SU-DHL-6 (cell line): Measurements from ENCODE around the gene RPRD1B.

Source experiments
- H2AFZ ChIP-seq: fragments of 200-600 bp; sonication (generic); 2 replicates; pipeline ENCODE4 v1.6.1; 2014; ENCODE audit warnings: low read depth, mild to moderate bottlenecking, moderate library complexity, mixed read lengths, antibody characterized with exemption, low read length; ENCODE audit not compliant: severe bottlenecking
- H3F3A ChIP-seq: fragments of 200-600 bp; shearing (Covaris generic); 2 replicates; pipeline ENCODE4 v1.6.0; 2016; ENCODE audit warnings: antibody characterized with exemption, mild to moderate bottlenecking; ENCODE audit not compliant: insufficient read depth
- H3K27ac ChIP-seq: fragments of 200-600 bp; sonication (generic); 2 replicates; pipeline ENCODE4 v1.5.1; 2016; ENCODE audit warnings: low read depth, mild to moderate bottlenecking, low read length, moderate library complexity, mixed read lengths
- H3K27me3 ChIP-seq: fragments of 200-600 bp; sonication (generic), shearing (Covaris generic); 2 replicates; pipeline ENCODE4 v1.6.0; 2014; ENCODE audit warnings: mild to moderate bottlenecking, low read length
- H3K36me3 ChIP-seq: fragments of 200-600 bp; sonication (generic); 2 replicates; pipeline ENCODE4 v1.6.1; 2014; ENCODE audit warnings: mild to moderate bottlenecking, low read length, mixed read lengths
- H3K4me2 ChIP-seq: fragments of 300-600, 200-600 bp; shearing (Covaris generic), sonication (generic); 2 replicates; pipeline ENCODE4 v1.6.0; 2014; ENCODE audit warnings: low read length, low read depth, mild to moderate bottlenecking; ENCODE audit not compliant: poor library complexity, severe bottlenecking
- H3K4me3 ChIP-seq: fragments of 200-600 bp; sonication (generic); 2 replicates; pipeline ENCODE4 v1.5.1; 2014; ENCODE audit warnings: antibody characterized with exemption, low read length, mild to moderate bottlenecking, mixed read lengths; ENCODE audit not compliant: insufficient read depth, poor library complexity, severe bottlenecking
- H3K79me2 ChIP-seq: fragments of 200-600 bp; sonication (generic); 2 replicates; pipeline ENCODE4 v1.6.1; 2014; ENCODE audit warnings: mild to moderate bottlenecking, low read length, moderate library complexity; ENCODE audit not compliant: insufficient read depth
- H3K9ac ChIP-seq: fragments of 200-600 bp; sonication (generic); 2 replicates; pipeline ENCODE4 v1.7.0; 2014; ENCODE audit warnings: mild to moderate bottlenecking, low read length
- H3K9me2 ChIP-seq: fragments of 200-600 bp; sonication (generic); replicated peaks from 2 replicates; pipeline ENCODE4 v1.6.1; 2014; ENCODE audit warnings: low read length; ENCODE audit not compliant: insufficient read depth
- H3K9me3 ChIP-seq: fragments of 200-600 bp; sonication (generic); 2 replicates; pipeline ENCODE4 v1.6.1; 2014; ENCODE audit warnings: low read length, mixed read lengths; ENCODE audit not compliant: insufficient read depth
- H4K20me1 ChIP-seq: fragments of 200-600 bp; sonication (generic); 2 replicates; pipeline ENCODE4 v1.6.1; 2014; ENCODE audit warnings: low read depth, mild to moderate bottlenecking, antibody characterized with exemption, low read length, moderate library complexity, mixed read lengths
- EZH2phosphoT487 ChIP-seq: fragments of 200-600 bp; sonication (generic), shearing (Covaris generic); conservative IDR thresholded peaks from 2 replicates; pipeline ENCODE4 v1.6.1; 2018; ENCODE audit warnings: mild to moderate bottlenecking, antibody characterized with exemption, low read length, moderate library complexity, mixed read lengths
- TF ChIP-seq, protein P1 (sequence below): fragments of 200-600 bp; sonication (generic); IDR thresholded peaks from one replicate; pipeline ENCODE4 v1.5.1; 2017; ENCODE audit warnings: antibody characterized with exemption, mild to moderate bottlenecking, low read length, moderate library complexity; ENCODE audit not compliant: insufficient read depth, poor library complexity, severe bottlenecking

The RPRD1B gene

DNA sequence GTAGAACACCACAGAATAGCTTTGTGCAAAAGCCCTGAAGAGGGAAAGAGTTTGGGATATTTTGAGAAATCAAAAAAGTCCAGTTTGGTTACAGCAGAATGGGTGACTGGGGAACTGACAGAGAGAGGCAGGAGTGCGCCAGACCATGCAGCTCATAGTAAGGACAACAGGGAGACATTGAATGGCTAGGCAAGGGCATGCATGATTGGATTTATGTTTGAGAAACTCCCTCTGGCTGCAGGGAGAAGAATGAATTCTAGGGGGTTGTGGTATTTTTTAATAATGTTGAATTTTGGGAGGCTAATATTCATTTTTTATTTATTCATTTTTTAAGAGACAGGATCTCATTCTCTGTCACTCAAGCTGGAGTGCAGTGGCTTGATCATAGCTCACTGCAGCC, 81.7 kb downstream of the RPRD1B start:
- no peak overlapping the region for H3K4me3 ChIP-seq
- H3K4me2 ChIP-seq: no peak overlapping the region
- H3K79me2 ChIP-seq: no peaks in the 10 kb centered on the region
- no peaks in the 10 kb centered on the region for H4K20me1 ChIP-seq
- no peaks in the 10 kb centered on the region for H3K9me2 ChIP-seq
- no peaks in the 10 kb centered on the region for H3K27me3 ChIP-seq
- H3K9me3 ChIP-seq: no peaks in the 10 kb centered on the region
- no peak overlapping the region for H3K27ac ChIP-seq
- TF ChIP-seq, protein P1, sequence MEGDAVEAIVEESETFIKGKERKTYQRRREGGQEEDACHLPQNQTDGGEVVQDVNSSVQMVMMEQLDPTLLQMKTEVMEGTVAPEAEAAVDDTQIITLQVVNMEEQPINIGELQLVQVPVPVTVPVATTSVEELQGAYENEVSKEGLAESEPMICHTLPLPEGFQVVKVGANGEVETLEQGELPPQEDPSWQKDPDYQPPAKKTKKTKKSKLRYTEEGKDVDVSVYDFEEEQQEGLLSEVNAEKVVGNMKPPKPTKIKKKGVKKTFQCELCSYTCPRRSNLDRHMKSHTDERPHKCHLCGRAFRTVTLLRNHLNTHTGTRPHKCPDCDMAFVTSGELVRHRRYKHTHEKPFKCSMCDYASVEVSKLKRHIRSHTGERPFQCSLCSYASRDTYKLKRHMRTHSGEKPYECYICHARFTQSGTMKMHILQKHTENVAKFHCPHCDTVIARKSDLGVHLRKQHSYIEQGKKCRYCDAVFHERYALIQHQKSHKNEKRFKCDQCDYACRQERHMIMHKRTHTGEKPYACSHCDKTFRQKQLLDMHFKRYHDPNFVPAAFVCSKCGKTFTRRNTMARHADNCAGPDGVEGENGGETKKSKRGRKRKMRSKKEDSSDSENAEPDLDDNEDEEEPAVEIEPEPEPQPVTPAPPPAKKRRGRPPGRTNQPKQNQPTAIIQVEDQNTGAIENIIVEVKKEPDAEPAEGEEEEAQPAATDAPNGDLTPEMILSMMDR: no peak
- H3K36me3 ChIP-seq: no peaks in the 10 kb centered on the region
- H2AFZ ChIP-seq: no peak overlapping the region
- H3F3A ChIP-seq: no peaks in the 10 kb centered on the region
- H3K9ac ChIP-seq: no peak overlapping the region

DNA sequence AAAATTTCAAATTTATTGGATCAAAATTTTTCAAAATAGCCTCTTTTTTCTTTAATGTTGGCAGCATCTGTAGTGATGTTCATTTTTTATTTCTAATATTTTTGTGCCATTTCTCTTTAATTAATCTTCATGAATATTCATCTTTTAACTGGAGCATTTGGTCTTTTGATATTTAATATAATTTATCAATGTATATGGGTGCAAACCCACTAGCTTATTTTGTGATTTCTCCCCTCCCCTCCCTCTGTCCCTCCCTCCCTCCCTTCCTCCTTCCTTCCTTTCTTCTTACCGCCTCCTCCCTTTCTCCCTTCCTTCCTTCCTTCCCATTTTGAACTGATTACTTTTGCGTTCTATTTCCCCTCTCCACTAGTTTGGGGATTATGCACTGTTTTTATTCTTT, 82.3 kb downstream of the RPRD1B start:
- no peak overlapping the region for H3K4me3 ChIP-seq
- H3K9me3 ChIP-seq: no peaks in the 10 kb centered on the region
- H3F3A ChIP-seq: no peaks in the 10 kb centered on the region
- no peak overlapping the region for H2AFZ ChIP-seq
- H3K9me2 ChIP-seq: no peaks in the 10 kb centered on the region
- no peak overlapping the region for H3K27ac ChIP-seq
- no peaks in the 10 kb centered on the region for H3K36me3 ChIP-seq
- no peaks in the 10 kb centered on the region for H3K27me3 ChIP-seq
- H3K4me2 ChIP-seq: no peak overlapping the region
- no peaks in the 10 kb centered on the region for H3K79me2 ChIP-seq
- no peaks in the 10 kb centered on the region for H4K20me1 ChIP-seq
- TF ChIP-seq, protein P1: no peak
- no peak for TF ChIP-seq EZH2phosphoT487
- H3K9ac ChIP-seq: no peak overlapping the region

DNA sequence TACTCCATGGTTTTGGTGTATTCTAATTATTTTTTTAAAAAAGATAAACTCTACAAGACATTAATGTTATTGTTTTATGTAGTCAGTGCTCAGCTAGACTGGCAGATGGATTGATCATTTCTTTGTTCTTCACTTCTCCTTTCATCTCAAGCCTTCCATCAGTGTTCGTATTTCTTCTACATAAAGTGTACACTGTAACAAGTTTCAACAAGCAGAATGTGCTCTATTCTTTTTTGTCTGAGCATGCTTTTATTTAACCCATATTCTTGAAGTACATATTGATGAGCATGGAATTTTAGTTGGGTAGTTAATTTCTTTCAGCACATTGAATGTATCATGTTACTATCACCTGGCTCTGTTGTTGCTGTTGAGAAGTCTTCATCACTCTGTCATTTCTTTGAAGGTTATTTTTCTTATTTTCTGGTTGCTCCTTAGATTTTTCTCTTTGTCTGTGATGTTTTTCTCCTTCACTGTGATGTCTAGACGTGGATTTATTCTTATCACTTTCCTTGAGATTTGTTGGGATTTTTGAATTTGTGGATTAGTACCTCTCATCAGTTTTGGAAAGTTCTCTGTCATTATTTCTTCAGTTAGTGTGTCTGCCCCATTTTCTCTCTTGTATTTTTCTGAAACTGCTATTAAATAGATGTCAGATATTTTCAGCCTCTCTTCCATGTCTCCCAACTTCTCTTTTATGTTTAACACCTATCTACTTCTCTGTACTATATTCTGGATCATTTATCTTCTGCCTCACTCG, 83.0 kb downstream of the RPRD1B start:
- H3K9me3 ChIP-seq: no peaks in the 10 kb centered on the region
- no peaks in the 10 kb centered on the region for H3K79me2 ChIP-seq
- TF ChIP-seq, protein P1: no peak
- TF ChIP-seq EZH2phosphoT487: no peak
- H3K9ac ChIP-seq: no peak overlapping the region
- H3K4me3 ChIP-seq: no peak overlapping the region
- H3K27ac ChIP-seq: no peak overlapping the region
- no peak overlapping the region for H2AFZ ChIP-seq
- no peaks in the 10 kb centered on the region for H3F3A ChIP-seq
- no peaks in the 10 kb centered on the region for H3K9me2 ChIP-seq
- no peak overlapping the region for H3K4me2 ChIP-seq
- no peaks in the 10 kb centered on the region for H3K36me3 ChIP-seq
- H4K20me1 ChIP-seq: no peaks in the 10 kb centered on the region
- no peaks in the 10 kb centered on the region for H3K27me3 ChIP-seq
